Measurements from ENCODE around the gene OPALIN. TPM values are rescaled to one million over a fixed set of nuclear protein-coding genes. Genes with fewer than 3 reads are reported as not detected.

The OPALIN gene
- total and polyA plus RNA-seq, 2 donors (not counting 1 experiment from before 2014, with no cell fraction given), result not detected

- Histone ChIP-seq H3K4me1 (ENCODE audit: control insufficient read depth in 2 of 2, insufficient read depth in 2 of 2, low read length in 2 of 2) (no peaks in the 10 kb centered on the region), H3K9ac (ENCODE audit: low read length) (no peak overlapping the region), H3K36me3 (replicated peaks in 1 of 2; ENCODE audit: control extremely low read depth in 1 of 2, control insufficient read depth in 1 of 2, extremely low read depth in 1 of 2, insufficient read depth in 2 of 2, low read length in 1 of 2) (no peaks in the 10 kb centered on the region), H4K20me1 (ENCODE audit: control insufficient read depth, insufficient read depth, low read length, poor library complexity, severe bottlenecking) (no peaks in the 10 kb centered on the region), H3K4me2 (replicated peaks; ENCODE audit: low read depth, low read length, poor library complexity, severe bottlenecking) (no peak overlapping the region), H3K27ac (ENCODE audit: low read length in 2 of 2) (no peak overlapping the region), H3K9me3 (ENCODE audit: control extremely low read depth in 1 of 3, control insufficient read depth in 2 of 3, insufficient read depth in 1 of 3, low read length in 2 of 3) (no peaks in the 10 kb centered on the region), H3K27me3 (replicated peaks in 1 of 4; ENCODE audit: control extremely low read depth in 1 of 4, control insufficient read depth in 3 of 4, insufficient read depth in 4 of 4, low read length in 3 of 4) (peaks cover 0 to 5% (median 0%) of the 10 kb centered on the region in 4 experiments), H3K79me2 (ENCODE audit: control insufficient read depth, insufficient read depth, low read length) (no peaks in the 10 kb centered on the region), H2AFZ (ENCODE audit: insufficient read depth, low read depth, low read length, poor library complexity, severe bottlenecking) (no peak overlapping the region), H3K4me3 (ENCODE audit: control extremely low read depth in 1 of 5, extremely low read depth in 1 of 5, insufficient read depth in 1 of 5, low read depth in 2 of 5, low read length in 4 of 5) (no peak overlapping the region)
- DNase-seq (no peak), ATAC-seq (ENCODE audit: low read depth) (no peak)
- intact Hi-C loops (cut with micrococcal nuclease), result no loop called here
- ChIA-PET POLR2A (no interaction called here), CTCF (interaction anchor here (1.2 to 3.6 kb wide), 3 partner anchors 10 to 308 kb away, joined by 3 to 22 read pairs (median 13); no protein-coding TSS in a partner anchor)
- no peak overlapping the region for H3K27ac Mint-ChIP-seq
- H3K4me3 Mint-ChIP-seq, result no peak overlapping the region
- WGBS (ENCODE audit: insufficient coverage), result 94% methylated on average over 2 of the region's 2 CpGs
- no peaks in the 10 kb centered on the region for H3K9me3 Mint-ChIP-seq (ENCODE audit: insufficient read depth)
- no peaks in the 10 kb centered on the region for H3K4me1 Mint-ChIP-seq
- TF ChIP-seq EZH2 (IDR thresholded peaks at IDR 0.05; ENCODE audit: borderline replicate concordance, insufficient read depth, low read depth, low read length, poor library complexity, severe bottlenecking), result no peak
- TF ChIP-seq, protein P1, sequence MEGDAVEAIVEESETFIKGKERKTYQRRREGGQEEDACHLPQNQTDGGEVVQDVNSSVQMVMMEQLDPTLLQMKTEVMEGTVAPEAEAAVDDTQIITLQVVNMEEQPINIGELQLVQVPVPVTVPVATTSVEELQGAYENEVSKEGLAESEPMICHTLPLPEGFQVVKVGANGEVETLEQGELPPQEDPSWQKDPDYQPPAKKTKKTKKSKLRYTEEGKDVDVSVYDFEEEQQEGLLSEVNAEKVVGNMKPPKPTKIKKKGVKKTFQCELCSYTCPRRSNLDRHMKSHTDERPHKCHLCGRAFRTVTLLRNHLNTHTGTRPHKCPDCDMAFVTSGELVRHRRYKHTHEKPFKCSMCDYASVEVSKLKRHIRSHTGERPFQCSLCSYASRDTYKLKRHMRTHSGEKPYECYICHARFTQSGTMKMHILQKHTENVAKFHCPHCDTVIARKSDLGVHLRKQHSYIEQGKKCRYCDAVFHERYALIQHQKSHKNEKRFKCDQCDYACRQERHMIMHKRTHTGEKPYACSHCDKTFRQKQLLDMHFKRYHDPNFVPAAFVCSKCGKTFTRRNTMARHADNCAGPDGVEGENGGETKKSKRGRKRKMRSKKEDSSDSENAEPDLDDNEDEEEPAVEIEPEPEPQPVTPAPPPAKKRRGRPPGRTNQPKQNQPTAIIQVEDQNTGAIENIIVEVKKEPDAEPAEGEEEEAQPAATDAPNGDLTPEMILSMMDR (IDR thresholded peaks at IDR 0.05), result no peak
- H3K27me3 Mint-ChIP-seq, result peaks cover 34% of the 10 kb centered on the region
These were observed 34.4 kb downstream of the OPALIN start for GRCh38 chr10:96324447-96324846.

DNA sequence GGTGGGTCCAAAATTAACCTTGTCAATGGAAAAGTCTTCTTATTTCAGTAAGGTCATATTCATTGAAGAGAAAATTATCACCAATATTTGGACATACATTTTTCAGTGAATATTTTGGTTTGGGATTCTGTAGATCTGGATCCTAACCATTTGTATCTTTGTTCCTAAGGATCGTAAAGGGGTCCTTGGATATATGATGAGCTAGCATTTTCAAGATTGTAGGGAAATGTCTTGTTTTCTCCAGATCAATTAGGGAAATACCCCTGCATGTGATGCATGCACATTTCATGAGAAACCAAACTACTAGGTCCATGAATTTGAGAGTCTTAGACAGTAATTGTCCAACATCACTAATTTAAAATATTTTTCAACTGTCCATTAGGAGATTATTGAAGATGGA, 36.5 kb downstream of the OPALIN start:
- ATAC-seq (ENCODE audit: low read depth), result no peak
- Histone ChIP-seq H3K27me3 (replicated peaks in 1 of 4; ENCODE audit: control extremely low read depth in 1 of 4, control insufficient read depth in 3 of 4, insufficient read depth in 4 of 4, low read length in 3 of 4) (peaks cover 0 to 5% (median 0%) of the 10 kb centered on the region in 4 experiments), H2AFZ (ENCODE audit: insufficient read depth, low read depth, low read length, poor library complexity, severe bottlenecking) (no peak overlapping the region), H3K36me3 (replicated peaks in 1 of 2; ENCODE audit: control extremely low read depth in 1 of 2, control insufficient read depth in 1 of 2, extremely low read depth in 1 of 2, insufficient read depth in 2 of 2, low read length in 1 of 2) (no peaks in the 10 kb centered on the region), H3K4me1 (ENCODE audit: control insufficient read depth in 2 of 2, insufficient read depth in 2 of 2, low read length in 2 of 2) (no peaks in the 10 kb centered on the region), H3K9ac (ENCODE audit: low read length) (no peak overlapping the region), H3K4me3 (ENCODE audit: control extremely low read depth in 1 of 5, extremely low read depth in 1 of 5, insufficient read depth in 1 of 5, low read depth in 2 of 5, low read length in 4 of 5) (no peak overlapping the region), H3K79me2 (ENCODE audit: control insufficient read depth, insufficient read depth, low read length) (no peaks in the 10 kb centered on the region), H3K27ac (ENCODE audit: low read length in 2 of 2) (no peak overlapping the region), H3K4me2 (replicated peaks; ENCODE audit: low read depth, low read length, poor library complexity, severe bottlenecking) (no peak overlapping the region), H3K9me3 (ENCODE audit: control extremely low read depth in 1 of 3, control insufficient read depth in 2 of 3, insufficient read depth in 1 of 3, low read length in 2 of 3) (no peaks in the 10 kb centered on the region), H4K20me1 (ENCODE audit: control insufficient read depth, insufficient read depth, low read length, poor library complexity, severe bottlenecking) (no peaks in the 10 kb centered on the region)
- Mint-ChIP-seq H3K27ac (no peak overlapping the region), H3K4me1 (no peaks in the 10 kb centered on the region), H3K27me3 (peaks cover 28% of the 10 kb centered on the region), H3K9me3 (ENCODE audit: insufficient read depth) (no peaks in the 10 kb centered on the region), H3K4me3 (no peak overlapping the region)
- ChIA-PET POLR2A (no interaction called here), CTCF (interaction anchor here (0.6 to 3.6 kb wide), 6 partner anchors 12 to 306 kb away, joined by 3 to 22 read pairs (median 3); no protein-coding TSS in a partner anchor)
- DNase-seq, result no peak
- TF ChIP-seq EZH2 (IDR thresholded peaks at IDR 0.05; ENCODE audit: borderline replicate concordance, insufficient read depth, low read depth, low read length, poor library complexity, severe bottlenecking), result no peak
- TF ChIP-seq, protein P1 (IDR thresholded peaks at IDR 0.05), result no peak
- no CpG with 5 or more reads among the region's 1 CpG for WGBS (ENCODE audit: insufficient coverage)
- intact Hi-C loops (cut with micrococcal nuclease), result no loop called here
